Mesangial cell (primary cell): ENCODE measurements around the gene IFNA2. TPM values are rescaled to one million over a fixed set of nuclear protein-coding genes. Genes with fewer than 3 reads are reported as not detected.

Source experiments
- total RNA-seq: library from RNA; depleted of rRNA; stranded (reverse); fragments of >200 nt; gene quantifications from 2 replicates; pipeline ENCODE4 v1.2.3, GENCODE V29; 2015

Gene IFNA2
- not detected in 2 replicates for total RNA-seq

GRCh38 chr9:21385131-21385670 lies at the start of gene IFNA2:
TSS of gene IFNA2 (minus strand) at chr9:21385398. CDS start at chr9:21385329, 69 bp downstream.

GRCh38 chr9:21408817-21409216 lies 23.6 kb upstream of the IFNA2 start, which contains the start of gene IFNA8:
TSS of gene IFNA8 (plus strand) at chr9:21409117. CDS start at chr9:21409177, 60 bp downstream.

GRCh38 chr9:21367957-21368356 lies 17.2 kb downstream of the IFNA2 start, which contains the start of gene IFNA13:
TSS of gene IFNA13 (minus strand) at chr9:21368057. CDS start at chr9:21368010, 47 bp downstream.

GRCh38 chr9:21350787-21351186 lies 34.4 kb downstream of the IFNA2 start, which contains the start of gene IFNA6:
TSS of gene IFNA6 (minus strand) at chr9:21350887. CDS start at chr9:21350887, 0 bp downstream.

GRCh38 chr9:21334701-21335632 lies 50.2 kb downstream of the IFNA2 start, which contains the start of gene KLHL9:
TSS of gene KLHL9 (minus strand) at chr9:21335404. CDS start at chr9:21334859, 545 bp downstream.

Other genes starting within 250 kb of the IFNA2 start
- gene IFNW1, start 243.6 kb downstream of the IFNA2 start, total RNA-seq = not detected in 2 replicates
- gene IFNA21, start 218.7 kb downstream of the IFNA2 start, total RNA-seq = not detected in 2 replicates
- gene IFNA4, start 197.8 kb downstream of the IFNA2 start, total RNA-seq = not detected in 2 replicates
- not detected in 2 replicates for gene IFNA7, start 183.2 kb downstream of the IFNA2 start, total RNA-seq
- not detected in 2 replicates for gene IFNA10, start 178.3 kb downstream of the IFNA2 start, total RNA-seq
- not detected in 2 replicates for gene IFNA16, start 168.1 kb downstream of the IFNA2 start, total RNA-seq
- not detected in 2 replicates for gene IFNA17, start 157.2 kb downstream of the IFNA2 start, total RNA-seq
- gene IFNA14, start 145.4 kb downstream of the IFNA2 start, total RNA-seq = not detected in 2 replicates
- gene IFNA5, start 80.1 kb downstream of the IFNA2 start, total RNA-seq = not detected in 2 replicates
- gene KLHL9, start 50.0 kb downstream of the IFNA2 start, total RNA-seq = 17.1 and 19.6 TPM in 2 replicates
- gene IFNA6, start 34.5 kb downstream of the IFNA2 start, total RNA-seq = not detected in 2 replicates
- not detected in 2 replicates for gene IFNA13, start 17.3 kb downstream of the IFNA2 start, total RNA-seq
- not detected in 2 replicates for gene IFNA8, start 23.7 kb upstream of the IFNA2 start, total RNA-seq
- gene IFNA1, start 55.0 kb upstream of the IFNA2 start, total RNA-seq = not detected in 2 replicates
- 0.25 TPM in 1 of 2 replicates, not detected in the other for gene IFNE, start 96.9 kb upstream of the IFNA2 start, total RNA-seq